Lung (tissue), 12 donors: ENCODE data around the gene DCUN1D4. TPM values are rescaled to one million over a fixed set of nuclear protein-coding genes. Genes with fewer than 3 reads are reported as not detected.

Experiments
- ATAC-seq: fragments of 200-7000 bp; cut with Tn5 transposase; one replicate; pipeline ENCODE4 v1.9.1; 2020; ENCODE audit warnings: moderate number of reproducible peaks; ENCODE audit not compliant: insufficient read depth, low FRiP score
- DNase-seq, 3 donors: peaks; one replicate each; pipeline ENCODE4 v3.0.0-alpha.2; 2013 to 2017
- H3K27ac ChIP-seq, 2 donors: one replicate each; pipeline ENCODE4 v1.5.1; 2013; ENCODE audit warnings: mild to moderate bottlenecking in 2 of 2, moderate library complexity in 2 of 2, control low read depth in 1 of 2, inconsistent platforms in 1 of 2, low read depth in 1 of 2, low read length in 1 of 2
- H3K27me3 ChIP-seq, 3 donors: one replicate each; pipeline ENCODE4 v1.5.1; 2013; ENCODE audit warnings: low read length in 2 of 3; ENCODE audit not compliant: control insufficient read depth in 3 of 3, insufficient read depth in 3 of 3
- H3K36me3 ChIP-seq, 4 donors: one replicate each; pipeline ENCODE4 v1.5.1; 2013; ENCODE audit warnings: low read length in 4 of 4, mild to moderate bottlenecking in 1 of 4, moderate library complexity in 1 of 4; ENCODE audit not compliant: control insufficient read depth in 4 of 4, insufficient read depth in 4 of 4
- H3K4me1 ChIP-seq, 5 donors: one replicate each; pipeline ENCODE4 v1.5.1; 2013; ENCODE audit warnings: low read length in 5 of 5, mild to moderate bottlenecking in 2 of 5, moderate library complexity in 1 of 5; ENCODE audit not compliant: control insufficient read depth in 5 of 5, insufficient read depth in 5 of 5
- H3K4me3 ChIP-seq: one replicate; pipeline ENCODE4 v1.5.1; 2013; ENCODE audit warnings: mild to moderate bottlenecking, control low read depth, moderate library complexity
- H3K9ac ChIP-seq, 2 donors: one replicate each; pipeline ENCODE4 v1.5.1; 2013; ENCODE audit warnings: low read length in 2 of 2, control low read depth in 1 of 2; ENCODE audit not compliant: insufficient read depth in 1 of 2
- H3K9me3 ChIP-seq, 4 donors: one replicate each; pipeline ENCODE4 v1.5.1; 2013; ENCODE audit warnings: low read length in 3 of 4, mild to moderate bottlenecking in 1 of 4, moderate library complexity in 1 of 4; ENCODE audit not compliant: control insufficient read depth in 4 of 4, insufficient read depth in 3 of 4
- CTCF ChIP-seq: IDR thresholded peaks from 2 replicates; pipeline ENCODE4 v1.5.1; 2012; ENCODE audit warnings: mild to moderate bottlenecking; ENCODE audit errors: control extremely low read depth, extremely low read depth
- WGBS, 2 donors: extraction: QIAGEN DNeasy Blood & Tissue Kit; methylation state at CpG; one replicate each; pipeline ENCODE4 v1.1.7; 2013; 5-methylcytosine and 5-hydroxymethylcytosine counted together
- polyA plus RNA-seq, 2 donors: library from polyadenylated mRNA; stranded (reverse); fragments of 200-250 nt; gene quantifications; one replicate each; pipeline ENCODE4 v1.2.1, GENCODE V29; 2013
- total RNA-seq, 2 donors: library from RNA; depleted of rRNA in 1 of 2; stranded (reverse); fragments of >200 nt in 1 of 2; gene quantifications; one replicate each; pipeline ENCODE4 v1.2.1, GENCODE V29; 2014 to 2021
- donor health status: control.
- donor health status: control.
- donor health status: Bipolar disorder and iron deficiency.
- donor health status: healthy.
- donor health status: DM: yes; HTN: yes; CAD: no.

Gene DCUN1D4
- total and polyA plus RNA-seq, 4 donors, result 8.8 to 43.9 (median 18.3) TPM

- WGBS, 2 donors, result 90 to 93% methylated on average over 3 of the region's 3 CpGs
- Histone ChIP-seq H3K27me3 (no peaks in the 10 kb centered on the region), H3K36me3 (peaks cover 6 to 24% (median 12%) of the 10 kb centered on the region in 4 donors), H3K4me1 (peaks cover 0 to 5% (median 0%) of the 10 kb centered on the region in 5 donors), H3K27ac (no peak overlapping the region), H3K9ac (no peak overlapping the region), H3K4me3 (no peak overlapping the region), H3K9me3 (no peaks in the 10 kb centered on the region)
- TF ChIP-seq CTCF, result no peak
- no peak for DNase-seq
- ATAC-seq, result no peak
Measured at GRCh38 chr4:51895158-51895557, 52.2 kb downstream of the DCUN1D4 start.

- ATAC-seq (peak; percentile 92), DNase-seq (peak; percentile 55 to 70 (median 69))
- no peaks in the 10 kb centered on the region for H3K9me3 ChIP-seq
- no peak for TF ChIP-seq CTCF
- H3K9ac ChIP-seq, result no peak overlapping the region
- no peak overlapping the region for H3K4me3 ChIP-seq
- WGBS, 2 donors, result 29 to 36% methylated on average over 2 of the region's 2 CpGs
- H3K27ac ChIP-seq, result no peak overlapping the region
- peaks cover 4 to 20% (median 10%) of the 10 kb centered on the region in 4 donors for H3K36me3 ChIP-seq
- peaks cover 0 to 5% (median 0%) of the 10 kb centered on the region in 5 donors for H3K4me1 ChIP-seq
- no peaks in the 10 kb centered on the region for H3K27me3 ChIP-seq
Measured at GRCh38 chr4:51895816-51896408, 53.0 kb downstream of the DCUN1D4 start.

- WGBS, 2 donors, result 49 to 77% methylated on average over 5 of the region's 5 CpGs
Measured at GRCh38 chr4:51901363-51901762, 58.4 kb downstream of the DCUN1D4 start.

More at GRCh38 chr4:51901363-51901762, 58.4 kb downstream of the DCUN1D4 start:
- no peak for TF ChIP-seq CTCF
- H3K4me1 ChIP-seq, result peaks cover 0 to 5% (median under 1%) of the 10 kb centered on the region in 5 donors
- H3K9ac ChIP-seq, result no peak overlapping the region
- no peak overlapping the region for H3K27ac ChIP-seq
- DNase-seq (no peak), ATAC-seq (no peak)
- no peaks in the 10 kb centered on the region for H3K27me3 ChIP-seq
- no peak overlapping the region for H3K4me3 ChIP-seq
- H3K36me3 ChIP-seq, result peaks cover 5 to 17% (median 15%) of the 10 kb centered on the region in 4 donors
- H3K9me3 ChIP-seq, result no peaks in the 10 kb centered on the region
